Neural cell (in vitro differentiated cells): Measurements from ENCODE around the gene MYEOV. TPM values are rescaled to one million over a fixed set of nuclear protein-coding genes. Genes with fewer than 3 reads are reported as not detected.

Experiments used
- H2AFZ ChIP-seq: fragments of 200-600, 300-800 bp; sonication (generic), shearing (Covaris generic); 2 replicates; pipeline ENCODE4 v1.6.0; 2014; ENCODE audit warnings: low read depth, mild to moderate bottlenecking, antibody characterized with exemption, low read length, moderate library complexity
- H3F3A ChIP-seq: fragments of 200-600 bp; shearing (Covaris generic); 2 replicates; pipeline ENCODE4 v1.6.1; 2016; ENCODE audit warnings: mild to moderate bottlenecking, moderate library complexity, mixed read lengths, antibody characterized with exemption, low read length; ENCODE audit not compliant: insufficient read depth, poor library complexity, severe bottlenecking
- H3K27ac ChIP-seq: fragments of 200-600, 300-800 bp; sonication (generic), shearing (Covaris generic); 2 replicates; pipeline ENCODE4 v1.5.1; 2014; ENCODE audit warnings: mild to moderate bottlenecking, low read length, moderate library complexity
- H3K27me3 ChIP-seq: fragments of 300-800, 200-600 bp; sonication (generic), shearing (Covaris generic); 2 replicates; pipeline ENCODE4 v1.6.0; 2014; ENCODE audit warnings: mild to moderate bottlenecking, low read depth, low read length, moderate library complexity; ENCODE audit not compliant: insufficient read depth
- H3K36me3 ChIP-seq: fragments of 300-800, 200-600 bp; sonication (generic), shearing (Covaris generic); 2 replicates; pipeline ENCODE4 v1.5.1; 2014; ENCODE audit warnings: mild to moderate bottlenecking, antibody characterized with exemption, low read length, moderate library complexity; ENCODE audit not compliant: insufficient read depth
- H3K4me2 ChIP-seq: fragments of 300-800, 200-600 bp; sonication (generic), shearing (Covaris generic); 2 replicates; pipeline ENCODE4 v1.6.0; 2014; ENCODE audit warnings: mild to moderate bottlenecking, low read length
- H3K4me3 ChIP-seq: fragments of 300-800, 200-600 bp; sonication (generic), shearing (Covaris generic); 2 replicates; pipeline ENCODE4 v1.5.1; 2014; ENCODE audit warnings: mild to moderate bottlenecking, low read length, moderate library complexity
- H3K79me2 ChIP-seq: fragments of 200-600 bp; shearing (Covaris generic); replicated peaks from 2 replicates; pipeline ENCODE4 v1.6.0; 2014; ENCODE audit warnings: mild to moderate bottlenecking, low read length, moderate library complexity; ENCODE audit not compliant: insufficient read depth
- H3K9ac ChIP-seq: fragments of 300-800, 200-600 bp; sonication (generic), shearing (Covaris generic); 2 replicates; pipeline ENCODE4 v1.6.1; 2016; ENCODE audit warnings: mild to moderate bottlenecking, low read length, mixed read lengths
- H3K9me2 ChIP-seq: fragments of 200-600 bp; shearing (Covaris generic); 2 replicates; pipeline ENCODE4 v1.6.1; 2016; ENCODE audit warnings: mild to moderate bottlenecking, low read length, mixed read lengths; ENCODE audit not compliant: insufficient read depth
- H3K9me3 ChIP-seq: fragments of 200-600, 300-800 bp; sonication (generic), shearing (Covaris generic); 2 replicates; pipeline ENCODE4 v1.6.1; 2016; ENCODE audit warnings: mild to moderate bottlenecking, mixed run types, low read length, moderate library complexity, mixed read lengths
- H4K20me1 ChIP-seq: fragments of 200-600 bp; shearing (Covaris generic); 2 replicates; pipeline ENCODE4 v1.6.1; 2016; ENCODE audit warnings: mild to moderate bottlenecking, mixed run types; ENCODE audit not compliant: insufficient read depth
- CTCF ChIP-seq: fragments of 450-650 bp; IDR thresholded peaks from 2 replicates; pipeline ENCODE4 v1.5.1; 2014; ENCODE audit warnings: antibody characterized with exemption, mild to moderate bottlenecking, moderate library complexity; ENCODE audit not compliant: poor library complexity, severe bottlenecking
- EP300 ChIP-seq: fragments of 450-650 bp; conservative IDR thresholded peaks from 2 replicates; pipeline ENCODE4 v1.6.1; 2014; ENCODE audit warnings: antibody characterized with exemption, mild to moderate bottlenecking, moderate library complexity; ENCODE audit not compliant: poor library complexity, severe bottlenecking
- EZH2 ChIP-seq: fragments of 200-600, 300-800 bp; shearing (Covaris generic), sonication (generic); IDR thresholded peaks from 2 replicates; pipeline ENCODE4 v1.6.1; 2014; ENCODE audit warnings: antibody characterized with exemption, low read length, borderline replicate concordance, mild to moderate bottlenecking; ENCODE audit not compliant: insufficient read depth, poor library complexity, severe bottlenecking
- MXI1 ChIP-seq: fragments of 450-650 bp; conservative IDR thresholded peaks from 2 replicates; pipeline ENCODE4 v1.6.1; 2014; ENCODE audit warnings: antibody characterized with exemption, mild to moderate bottlenecking; ENCODE audit not compliant: poor library complexity, severe bottlenecking
- POLR2AphosphoS5 ChIP-seq: IDR thresholded peaks from 2 replicates; pipeline ENCODE4 v1.6.1; 2012
- RAD21 ChIP-seq: fragments of 450-650 bp; conservative IDR thresholded peaks from 2 replicates; pipeline ENCODE4 v1.6.1; 2014; ENCODE audit warnings: antibody characterized with exemption, mild to moderate bottlenecking, moderate library complexity
- REST ChIP-seq: IDR thresholded peaks from 2 replicates; pipeline ENCODE4 v1.6.1; 2012; ENCODE audit warnings: borderline replicate concordance
- SMC3 ChIP-seq: fragments of 450-650 bp; conservative IDR thresholded peaks from 2 replicates; pipeline ENCODE4 v1.6.1; 2014; ENCODE audit warnings: antibody characterized with exemption, mild to moderate bottlenecking, moderate library complexity; ENCODE audit not compliant: poor library complexity
- TAF1 ChIP-seq: IDR thresholded peaks from 2 replicates; pipeline ENCODE4 v1.6.1; 2012; ENCODE audit warnings: low read depth
- polyA plus RNA-seq: library from polyadenylated mRNA; depleted of rRNA; stranded (reverse); fragments of >200 nt; gene quantifications from 2 replicates; pipeline ENCODE4 v1.2.3, GENCODE V29; 2014

The MYEOV gene
- polyA plus RNA-seq, 1 donor from 2014 or later: not detected

- no peaks in the 10 kb centered on the region for H3K79me2 ChIP-seq
- H3K27me3 ChIP-seq: no peaks in the 10 kb centered on the region
- no peaks in the 10 kb centered on the region for H3K9me2 ChIP-seq
- H3K36me3 ChIP-seq: no peaks in the 10 kb centered on the region
- TF ChIP-seq MXI1 (no peak), SMC3 (no peak), RAD21 (no peak), POLR2AphosphoS5 (no peak), EZH2 (no peak), CTCF (no peak), TAF1 (no peak), EP300 (no peak), REST (no peak)
- H3F3A ChIP-seq: no peaks in the 10 kb centered on the region
- no peak overlapping the region for H3K9ac ChIP-seq
- no peak overlapping the region for H3K4me3 ChIP-seq
- no peak overlapping the region for H3K4me2 ChIP-seq
- H3K9me3 ChIP-seq: no peaks in the 10 kb centered on the region
- H4K20me1 ChIP-seq: no peaks in the 10 kb centered on the region
- H2AFZ ChIP-seq: no peak overlapping the region
- no peak overlapping the region for H3K27ac ChIP-seq
Measured at GRCh38 chr11:69303427-69303826, 9.5 kb downstream of the MYEOV start.

DNA sequence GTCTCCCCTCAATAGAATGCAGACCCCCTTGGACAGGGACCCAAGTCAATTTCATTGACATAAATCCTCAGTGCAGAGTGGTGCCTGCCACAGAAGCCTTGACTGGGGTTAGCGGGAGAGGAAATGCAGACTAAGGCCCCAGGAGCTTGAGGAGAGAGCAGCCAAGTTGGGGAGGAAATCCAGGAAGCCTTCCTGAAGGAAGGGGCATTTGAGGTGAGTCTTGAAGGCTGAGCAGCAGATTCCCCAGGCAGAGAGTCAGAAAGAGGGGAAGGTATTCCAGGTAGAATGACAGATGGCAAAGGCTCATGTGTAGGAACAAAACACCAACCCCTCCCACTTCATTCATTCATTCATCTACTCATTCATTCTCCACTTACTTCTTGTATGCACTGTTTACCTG lies 10.3 kb downstream of the MYEOV start:
- Histone ChIP-seq H3K9ac (no peak overlapping the region), H2AFZ (no peak overlapping the region), H4K20me1 (no peaks in the 10 kb centered on the region), H3K9me3 (no peaks in the 10 kb centered on the region), H3K4me2 (no peak overlapping the region), H3F3A (no peaks in the 10 kb centered on the region), H3K4me3 (no peak overlapping the region), H3K27me3 (no peaks in the 10 kb centered on the region), H3K36me3 (no peaks in the 10 kb centered on the region), H3K79me2 (no peaks in the 10 kb centered on the region), H3K9me2 (no peaks in the 10 kb centered on the region), H3K27ac (no peak overlapping the region)
- TF ChIP-seq REST (no peak), CTCF (no peak), EZH2 (no peak), TAF1 (no peak), EP300 (no peak), SMC3 (no peak), MXI1 (no peak), RAD21 (no peak), POLR2AphosphoS5 (no peak)
